HepG2 (cell line): Measurements from ENCODE around the gene B3GNT8. TPM values are rescaled to one million over a fixed set of nuclear protein-coding genes. Genes with fewer than 3 reads are reported as not detected.

Experiments
- ARID5B ChIP-seq: IDR thresholded peaks from 2 replicates; pipeline ENCODE4 v1.4.0; 2020; ENCODE audit warnings: mild to moderate bottlenecking, missing genetic modification reagents
- LRRFIP1 ChIP-seq: sonication (generic); formaldehyde crosslinking; conservative IDR thresholded peaks from 2 replicates; pipeline ENCODE4 v1.4.0; 2020; ENCODE audit warnings: missing genetic modification reagents
- ONECUT2 ChIP-seq: sonication (generic); formaldehyde crosslinking; IDR thresholded peaks from 2 replicates; pipeline ENCODE4 v1.4.0; 2020; ENCODE audit warnings: missing genetic modification reagents
- POLR2AphosphoS5 ChIP-seq: IDR thresholded peaks from 2 replicates; pipeline ENCODE4 v1.6.1; 2012; ENCODE audit warnings: low read depth, low read length
- SETDB1 ChIP-seq: sonication (generic); formaldehyde crosslinking; IDR thresholded peaks from 2 replicates; pipeline ENCODE4 v1.5.1; 2020; ENCODE audit warnings: missing genetic modification reagents, mild to moderate bottlenecking, borderline replicate concordance
- UBTF ChIP-seq: sonication (generic); formaldehyde crosslinking; IDR thresholded peaks from 2 replicates; pipeline ENCODE4 v1.4.0; 2020; ENCODE audit warnings: mild to moderate bottlenecking, missing genetic modification reagents
- ZBTB8A ChIP-seq: sonication (generic); formaldehyde crosslinking; IDR thresholded peaks from 2 replicates; pipeline ENCODE4 v1.4.0; 2020; ENCODE audit warnings: mild to moderate bottlenecking, low read depth, missing genetic modification reagents, borderline replicate concordance
- ZNF350 ChIP-seq: sonication (generic); formaldehyde crosslinking; IDR thresholded peaks from 2 replicates; pipeline ENCODE4 v1.4.0; 2020; ENCODE audit warnings: mild to moderate bottlenecking, low read depth, missing genetic modification reagents, borderline replicate concordance
- ZNF513 ChIP-seq: sonication (generic); formaldehyde crosslinking; conservative IDR thresholded peaks from 2 replicates; pipeline ENCODE4 v1.5.0; 2020; ENCODE audit warnings: missing genetic modification reagents
- ZNF703 ChIP-seq: sonication (generic); formaldehyde crosslinking; IDR thresholded peaks from 2 replicates; pipeline ENCODE4 v1.5.1; 2020; ENCODE audit warnings: missing genetic modification reagents, mild to moderate bottlenecking, moderate library complexity, borderline replicate concordance
- ZNF766 ChIP-seq: sonication (generic); formaldehyde crosslinking; IDR thresholded peaks from 2 replicates; pipeline ENCODE4 v1.5.0; 2020; ENCODE audit warnings: missing genetic modification reagents, borderline replicate concordance
- ZNF83 ChIP-seq: sonication (generic); formaldehyde crosslinking; IDR thresholded peaks from 2 replicates; pipeline ENCODE4 v1.4.0; 2020; ENCODE audit warnings: missing genetic modification reagents, mild to moderate bottlenecking, borderline replicate concordance
- ZSCAN29 ChIP-seq: sonication (generic); formaldehyde crosslinking; conservative IDR thresholded peaks from 2 replicates; pipeline ENCODE4 v1.4.0; 2020; ENCODE audit warnings: mild to moderate bottlenecking, missing genetic modification reagents
- polyA plus RNA-seq, 8 experiments: library from polyadenylated mRNA; depleted of rRNA in 3 of 8; stranded (reverse) in 7 of 8; unstranded in 1 of 8; fragments of >200 nt; fragmentation: Illumina TruSeq in 4 of 8; extraction: Trizol in 4 of 8; gene quantifications; 2 replicates each; pipeline versions ENCODE4 v1.2.1 to v1.2.3, GENCODE V29; 2011 to 2016; ENCODE audit warnings: low read depth in 4 of 8, missing spikeins in 1 of 8, mixed read lengths in 1 of 8; ENCODE audit not compliant: insufficient read depth in 1 of 8
- total RNA-seq, 5 experiments: library from RNA; depleted of rRNA; stranded (reverse); fragments of >200 nt; fragmentation: Illumina TruSeq; extraction: Trizol; gene quantifications; 2 replicates each; pipeline ENCODE4 v1.2.3, GENCODE V29; 2016; ENCODE audit warnings: low read depth in 1 of 5

Gene B3GNT8
- total and polyA plus RNA-seq, 2 of the 13 experiments (the other 11 are each of a cell fraction or from before 2014, with no cell fraction given): 0.26 to 1.9 TPM

GRCh38 chr19:41376241-41376997, 50.8 kb downstream of the B3GNT8 start, which contains the start of gene TMEM91 (continued):
- TF ChIP-seq ZNF513 (CRISPR knock-in tag) (no peak), ZNF83 (CRISPR knock-in tag) (no peak), ZNF766 (no peak), UBTF (CRISPR knock-in tag) (peak; percentile 22; the same call in 1 of the 2 replicates), ARID5B (CRISPR knock-in tag) (no peak; the same call in 1 of the 2 replicates), LRRFIP1 (no peak), ZSCAN29 (CRISPR knock-in tag) (no peak), ONECUT2 (CRISPR knock-in tag) (no peak), POLR2AphosphoS5 (no peak), ZNF703 (no peak), SETDB1 (CRISPR knock-in tag) (no peak), ZBTB8A (CRISPR knock-in tag) (no peak), ZNF350 (CRISPR knock-in tag) (peak; percentile 30; the same call in 1 of the 2 replicates)
